Fibroblast of pulmonary artery (primary cell): ENCODE data around the gene TBC1D24.

Experiments used
- DNase-seq: peaks from one replicate; pipeline ENCODE4 v3.0.0-alpha.2; 2010; ENCODE audit warnings: low read depth
- H3K4me3 ChIP-seq: replicated peaks from 2 replicates; pipeline ENCODE4 v1.5.1; 2011; ENCODE audit warnings: low read depth, mild to moderate bottlenecking, control low read depth, low read length, moderate library complexity
- CTCF ChIP-seq: IDR thresholded peaks from 2 replicates; pipeline ENCODE4 v1.5.1; 2011; ENCODE audit warnings: mild to moderate bottlenecking, control low read depth, low read length, inconsistent platforms; ENCODE audit errors: missing control alignments

Gene TBC1D24

GRCh38 chr16:2462031-2462866 is 12.7 kb upstream of the TBC1D24 start:
- H3K4me3 ChIP-seq: no peak overlapping the region
- TF ChIP-seq CTCF: no peak
- no peak for DNase-seq

- TF ChIP-seq CTCF: no peak
- DNase-seq: no peak
- no peak overlapping the region for H3K4me3 ChIP-seq
Observed at GRCh38 chr16:2464333-2464732, 10.6 kb upstream of the TBC1D24 start.

GRCh38 chr16:2465653-2466415 is 9.1 kb upstream of the TBC1D24 start:
- TF ChIP-seq CTCF: peak; percentile 29

GRCh38 chr16:2466667-2467527 is 8.0 kb upstream of the TBC1D24 start:
- TF ChIP-seq CTCF: no peak
- no peak overlapping the region for H3K4me3 ChIP-seq
- DNase-seq: no peak

More at GRCh38 chr16:2465653-2466415, 9.1 kb upstream of the TBC1D24 start:
- no peak for DNase-seq
- H3K4me3 ChIP-seq: no peak overlapping the region

GRCh38 chr16:2467528-2468232 is 7.2 kb upstream of the TBC1D24 start:
- TF ChIP-seq CTCF: no peak
- peak; percentile 60 for DNase-seq
- H3K4me3 ChIP-seq: peak overlapping the region; percentile 40

- TF ChIP-seq CTCF: no peak
- no peak for DNase-seq
- peak overlapping the region; percentile 40 for H3K4me3 ChIP-seq
Observed at GRCh38 chr16:2468233-2468724, 6.6 kb upstream of the TBC1D24 start.
